ENCODE results near the gene SLC38A11.

DNA sequence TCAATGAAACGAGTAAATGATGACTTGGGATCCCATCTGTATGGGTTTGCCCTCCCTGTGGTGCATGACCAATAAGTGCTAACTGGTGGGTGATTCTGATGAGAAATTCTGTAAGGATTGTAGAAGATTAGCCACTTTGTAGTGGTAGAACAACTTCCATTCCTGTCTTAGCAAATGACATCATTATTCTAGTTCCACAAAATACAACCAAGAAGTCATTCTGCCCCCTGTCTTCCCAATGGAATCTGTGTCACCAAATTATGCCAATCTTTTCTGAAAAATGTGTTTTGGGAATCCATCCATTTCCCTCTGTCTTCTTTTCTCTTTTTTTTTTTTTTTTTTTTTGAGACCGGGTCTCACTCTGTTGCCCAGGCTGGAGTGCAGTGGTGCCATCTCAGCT, 48.4 kb downstream of the SLC38A11 start:
- TF ChIP-seq CTCF (IDR thresholded peaks at IDR 0.05; ENCODE audit: low read length): no peak
- no peak for TF ChIP-seq EZH2 (IDR thresholded peaks at IDR 0.05; ENCODE audit: borderline replicate concordance, low read length)

All from OCI-LY1 (cell line).